ENCODE results near the gene LZTS2. TPM values are rescaled to one million over a fixed set of nuclear protein-coding genes. Genes with fewer than 3 reads are reported as not detected.

LZTS2 gene
- total and polyA plus RNA-seq, 9 donors, result 9.4 to 121 (median 77.4) TPM

DNA sequence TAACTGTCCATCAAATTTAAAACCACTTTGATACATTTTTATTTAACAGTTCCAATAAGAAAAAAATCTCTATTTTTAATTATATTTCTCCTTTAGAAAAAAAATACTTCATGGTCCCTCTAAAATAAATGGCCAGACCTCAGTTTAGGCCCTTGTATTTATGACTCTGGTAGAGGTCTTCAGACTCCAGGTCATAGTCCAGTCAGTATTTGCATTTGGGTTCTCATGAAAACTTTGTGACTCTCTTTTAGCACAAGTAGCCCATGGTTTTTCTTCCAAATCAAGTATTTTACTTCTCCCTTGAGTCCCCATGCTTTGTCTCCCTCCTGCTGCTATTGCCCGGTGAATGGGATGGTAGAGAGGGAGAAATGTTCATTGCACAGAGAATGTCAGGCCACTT is 35.8 kb upstream of the LZTS2 start:
- no peak overlapping the region for H3K4me3 ChIP-seq
- intact Hi-C loops (cut with DNase I), result loop anchor here in 1 of 4 donors (10.0 kb wide), 1 partner anchor 79 kb away; no protein-coding TSS in a partner anchor
- no peaks in the 10 kb centered on the region for H3K27me3 ChIP-seq
- H3K27ac ChIP-seq, result no peak overlapping the region
- H3K9me3 ChIP-seq, result no peaks in the 10 kb centered on the region
- no peaks in the 10 kb centered on the region for H3K36me3 ChIP-seq
- no peak for DNase-seq
- WGBS, 3 donors, result 90 to 97% (median 96%) methylated on average over 1 of the region's 1 CpG
- H3K4me1 ChIP-seq (ENCODE audit: insufficient read depth), result peaks cover under 1% of the 10 kb centered on the region
- no peak for TF ChIP-seq CTCF (IDR thresholded peaks at IDR 0.05)
- no peak for TF ChIP-seq POLR2A (IDR thresholded peaks at IDR 0.05)
- no peak for TF ChIP-seq EP300 (IDR thresholded peaks at IDR 0.05)

DNA sequence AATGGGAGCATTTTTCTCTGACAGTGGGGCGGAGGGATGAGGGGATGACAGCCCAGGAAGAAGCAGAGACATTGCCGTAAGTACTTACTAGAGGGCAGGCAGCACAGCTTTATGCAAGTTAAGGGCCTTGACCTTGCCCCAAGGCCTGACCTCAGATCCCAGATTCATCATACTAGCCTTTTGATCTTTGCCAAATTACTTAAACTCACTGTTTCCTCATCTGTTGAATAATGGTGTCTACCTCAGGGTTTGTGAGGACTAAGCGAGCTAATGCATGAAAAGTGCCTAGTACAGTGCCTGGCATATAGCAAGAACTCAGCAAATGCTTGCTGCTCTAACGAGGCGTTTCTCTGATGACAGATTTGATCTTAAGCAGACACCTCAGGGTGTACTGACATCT is 33.8 kb upstream of the LZTS2 start:
- H3K27ac ChIP-seq, result no peak overlapping the region
- peaks cover 8% of the 10 kb centered on the region for H3K4me1 ChIP-seq (ENCODE audit: insufficient read depth)
- H3K9me3 ChIP-seq, result no peaks in the 10 kb centered on the region
- no peaks in the 10 kb centered on the region for H3K27me3 ChIP-seq
- DNase-seq, result no peak
- WGBS, 3 donors, result 50 to 68% (median 57%) methylated on average over 5 of the region's 5 CpGs
- no peaks in the 10 kb centered on the region for H3K36me3 ChIP-seq
- no peak overlapping the region for H3K4me3 ChIP-seq
- intact Hi-C loops (cut with DNase I), result loop anchor here in 1 of 4 donors (10.0 kb wide), 1 partner anchor 81 kb away; no protein-coding TSS in a partner anchor
- TF ChIP-seq POLR2A (IDR thresholded peaks at IDR 0.05), result no peak
- TF ChIP-seq CTCF (IDR thresholded peaks at IDR 0.05), result no peak
- TF ChIP-seq EP300 (IDR thresholded peaks at IDR 0.05), result no peak

- DNase-seq, result no peak
- Histone ChIP-seq H3K4me1 (ENCODE audit: insufficient read depth) (peaks cover 8% of the 10 kb centered on the region), H3K36me3 (no peaks in the 10 kb centered on the region), H3K9me3 (no peaks in the 10 kb centered on the region), H3K27me3 (no peaks in the 10 kb centered on the region), H3K27ac (no peak overlapping the region), H3K4me3 (no peak overlapping the region)
- TF ChIP-seq POLR2A (IDR thresholded peaks at IDR 0.05) (no peak), CTCF (IDR thresholded peaks at IDR 0.05) (no peak), EP300 (IDR thresholded peaks at IDR 0.05) (no peak)
- 56 to 64% (median 62%) methylated on average over 2 of the region's 2 CpGs for WGBS, 3 donors
- intact Hi-C loops (cut with DNase I), result loop anchor here in 1 of 4 donors (10.0 kb wide), 1 partner anchor 82 kb away; no protein-coding TSS in a partner anchor
Measured at GRCh38 chr10:100966887-100967286, 32.7 kb upstream of the LZTS2 start.

GRCh38 chr10:100967332-100967731 is 32.3 kb upstream of the LZTS2 start:
- Histone ChIP-seq H3K36me3 (no peaks in the 10 kb centered on the region), H3K4me3 (no peak overlapping the region), H3K27ac (no peak overlapping the region), H3K9me3 (no peaks in the 10 kb centered on the region), H3K4me1 (ENCODE audit: insufficient read depth) (peaks cover 8% of the 10 kb centered on the region), H3K27me3 (no peaks in the 10 kb centered on the region)
- no peak for DNase-seq
- intact Hi-C loops (cut with DNase I), result loop anchor here in 1 of 4 donors (10.0 kb wide), 1 partner anchor 83 kb away; no protein-coding TSS in a partner anchor
- no peak for TF ChIP-seq POLR2A (IDR thresholded peaks at IDR 0.05)
- TF ChIP-seq EP300 (IDR thresholded peaks at IDR 0.05), result no peak
- no peak for TF ChIP-seq CTCF (IDR thresholded peaks at IDR 0.05)
- WGBS, 3 donors, result 69 to 81% (median 74%) methylated on average over 2 of the region's 2 CpGs
